PC-9 (cell line): ENCODE results near the gene CLIC6.
A peak's percentile ranks its signal among the peaks of the same experiment; 100 is the strongest.

Experiments
- EZH2 ChIP-seq: fragments of 200-600 bp; sonication (generic); IDR thresholded peaks from 2 replicates; pipeline ENCODE4 v1.8.0; 2017; ENCODE audit warnings: antibody characterized with exemption, low read depth
- TF ChIP-seq, protein P1 (sequence below): fragments of 200-600 bp; sonication (generic); conservative IDR thresholded peaks from 2 replicates; pipeline ENCODE4 v1.6.1; 2017; ENCODE audit warnings: mixed run types, antibody characterized with exemption, mild to moderate bottlenecking, moderate library complexity

DNA sequence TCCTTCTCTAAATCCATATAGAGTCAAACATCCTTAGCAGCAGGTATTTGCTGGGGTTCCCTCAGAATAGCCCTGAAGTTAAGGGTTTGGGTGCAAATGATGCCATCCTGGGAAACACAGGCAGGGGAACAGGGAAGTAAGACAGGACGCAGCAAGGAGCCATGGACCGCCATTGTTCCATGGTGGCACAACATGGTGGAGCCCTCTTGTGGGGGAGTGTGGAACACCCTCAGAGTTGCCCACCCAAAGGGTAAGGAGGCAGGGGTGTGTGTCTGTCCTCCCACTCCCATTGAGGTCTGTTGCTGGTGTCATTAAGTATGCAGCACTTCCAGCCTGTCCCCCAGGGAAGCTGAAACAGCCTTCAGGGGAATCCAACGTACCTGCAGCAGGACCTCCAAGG is 33.5 kb upstream of the CLIC6 start:
- TF ChIP-seq, protein P1, sequence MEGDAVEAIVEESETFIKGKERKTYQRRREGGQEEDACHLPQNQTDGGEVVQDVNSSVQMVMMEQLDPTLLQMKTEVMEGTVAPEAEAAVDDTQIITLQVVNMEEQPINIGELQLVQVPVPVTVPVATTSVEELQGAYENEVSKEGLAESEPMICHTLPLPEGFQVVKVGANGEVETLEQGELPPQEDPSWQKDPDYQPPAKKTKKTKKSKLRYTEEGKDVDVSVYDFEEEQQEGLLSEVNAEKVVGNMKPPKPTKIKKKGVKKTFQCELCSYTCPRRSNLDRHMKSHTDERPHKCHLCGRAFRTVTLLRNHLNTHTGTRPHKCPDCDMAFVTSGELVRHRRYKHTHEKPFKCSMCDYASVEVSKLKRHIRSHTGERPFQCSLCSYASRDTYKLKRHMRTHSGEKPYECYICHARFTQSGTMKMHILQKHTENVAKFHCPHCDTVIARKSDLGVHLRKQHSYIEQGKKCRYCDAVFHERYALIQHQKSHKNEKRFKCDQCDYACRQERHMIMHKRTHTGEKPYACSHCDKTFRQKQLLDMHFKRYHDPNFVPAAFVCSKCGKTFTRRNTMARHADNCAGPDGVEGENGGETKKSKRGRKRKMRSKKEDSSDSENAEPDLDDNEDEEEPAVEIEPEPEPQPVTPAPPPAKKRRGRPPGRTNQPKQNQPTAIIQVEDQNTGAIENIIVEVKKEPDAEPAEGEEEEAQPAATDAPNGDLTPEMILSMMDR: peak; percentile 49
- TF ChIP-seq EZH2: no peak
